Stimulated activated memory B cell treated with anti-CD40 and anti-IgM and Interleukin-4, amounts not matched to agents 10 μg/mL and 1 μg/mL and 100 μg/mL, for 72 hours (primary cell): ENCODE measurements around the gene OR11G2.
"Not testable (repeated sequence)": the region's sequence is repeated elsewhere in the genome, so short reads cannot be mapped to it uniquely, and the experiment has no call there.

Source experiments
- ATAC-seq: fragments of 150-1000 bp; cut with Tn5 transposase; 2 replicates; pipeline ENCODE4 v1.10.0; 2021
- H3K27ac Mint-ChIP-seq: one replicate; pipeline ENCODE4 v1.8.0; 2022; ENCODE audit warnings: mild to moderate bottlenecking, mixed read lengths
- H3K27me3 Mint-ChIP-seq: one replicate; pipeline ENCODE4 v1.8.0; 2022; ENCODE audit warnings: mixed read lengths
- H3K36me3 Mint-ChIP-seq: one replicate; pipeline ENCODE4 v1.8.0; 2022; ENCODE audit warnings: mixed read lengths
- H3K4me1 Mint-ChIP-seq: one replicate; pipeline ENCODE4 v1.8.0; 2022; ENCODE audit warnings: mixed read lengths
- H3K4me3 Mint-ChIP-seq: one replicate; pipeline ENCODE4 v1.8.0; 2022; ENCODE audit warnings: mild to moderate bottlenecking, moderate library complexity, mixed read lengths
- H3K9me3 Mint-ChIP-seq: one replicate; pipeline ENCODE4 v1.8.0; 2022; ENCODE audit warnings: mixed read lengths

OR11G2 gene

GRCh38 chr14:20190596-20190995 is at the start of gene OR11G2:
TSS of gene OR11G2 (plus strand) at chr14:20190896. CDS start at chr14:20197438, 6,542 bp downstream.
- Mint-ChIP-seq H3K4me3 (no peak within 1 kb of the TSS), H3K4me1 (no peaks in the 10 kb centered on the region), H3K27me3 (peaks cover 31% of the 10 kb centered on the region), H3K9me3 (no peaks in the 10 kb centered on the region), H3K36me3 (no peaks in the 10 kb centered on the region), H3K27ac (no peak within 1 kb of the TSS)
- peak; percentile 27 for ATAC-seq

- Mint-ChIP-seq H3K4me3 (no peak overlapping the region), H3K27me3 (peaks cover 19% of the 10 kb centered on the region), H3K4me1 (no peaks in the 10 kb centered on the region), H3K27ac (no peak overlapping the region), H3K9me3 (peaks cover 4% of the 10 kb centered on the region), H3K36me3 (no peaks in the 10 kb centered on the region)
- no peak for ATAC-seq
Observed at GRCh38 chr14:20143911-20144310, 46.8 kb upstream of the OR11G2 start.

DNA sequence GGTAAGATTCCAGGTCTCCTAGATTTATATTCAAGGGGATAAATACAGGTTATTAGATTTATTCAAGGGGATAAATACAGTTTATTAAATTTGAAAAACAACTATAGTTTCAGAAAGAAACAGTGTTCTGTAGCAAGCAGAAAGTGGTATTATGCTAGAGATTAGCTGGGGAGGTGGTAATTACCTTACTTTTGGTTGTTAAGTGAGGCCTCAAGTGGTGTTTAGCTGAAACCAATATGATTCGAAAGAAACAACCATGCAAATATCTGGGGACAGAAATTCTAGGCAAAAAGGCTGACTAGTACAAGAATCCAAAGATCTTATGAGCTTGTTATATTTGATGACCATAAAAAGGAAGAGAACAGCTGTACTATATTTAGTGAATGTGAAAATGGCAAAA is 45.9 kb upstream of the OR11G2 start:
- Mint-ChIP-seq H3K9me3 (peaks cover 5% of the 10 kb centered on the region), H3K27ac (no peak overlapping the region), H3K27me3 (peaks cover 22% of the 10 kb centered on the region), H3K36me3 (no peaks in the 10 kb centered on the region), H3K4me1 (no peaks in the 10 kb centered on the region), H3K4me3 (no peak overlapping the region)
- no peak for ATAC-seq

DNA sequence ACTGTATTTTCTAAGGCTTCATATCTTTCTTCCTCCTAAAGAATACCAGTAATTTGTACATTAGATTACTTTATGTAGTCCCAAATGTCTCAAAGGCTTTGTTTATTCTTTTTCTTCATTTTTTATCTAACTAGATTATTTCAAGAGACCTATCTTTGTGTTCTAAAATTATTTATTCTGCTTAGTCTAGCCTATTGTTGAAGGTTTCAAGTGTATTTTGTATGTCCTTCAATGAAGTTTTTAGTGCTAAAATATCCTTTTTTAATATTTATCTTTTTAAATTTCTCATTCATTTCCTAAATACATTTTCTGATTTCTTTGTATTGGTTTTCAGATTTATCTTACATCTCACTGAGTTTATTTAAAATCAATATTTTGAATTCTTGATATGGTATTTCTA is 26.2 kb upstream of the OR11G2 start:
- peaks cover 22% of the 10 kb centered on the region for H3K27me3 Mint-ChIP-seq
- H3K4me1 Mint-ChIP-seq: no peaks in the 10 kb centered on the region
- no peak overlapping the region for H3K4me3 Mint-ChIP-seq
- no peak overlapping the region for H3K27ac Mint-ChIP-seq
- peaks cover 19% of the 10 kb centered on the region for H3K9me3 Mint-ChIP-seq
- no peaks in the 10 kb centered on the region for H3K36me3 Mint-ChIP-seq
- ATAC-seq: no peak

GRCh38 chr14:20167091-20167490 is 23.6 kb upstream of the OR11G2 start:
- Mint-ChIP-seq H3K27ac (no peak overlapping the region), H3K36me3 (no peaks in the 10 kb centered on the region), H3K4me3 (no peak overlapping the region), H3K9me3 (peaks cover 17% of the 10 kb centered on the region), H3K4me1 (no peaks in the 10 kb centered on the region), H3K27me3 (peaks cover 22% of the 10 kb centered on the region)
- ATAC-seq: no peak

DNA sequence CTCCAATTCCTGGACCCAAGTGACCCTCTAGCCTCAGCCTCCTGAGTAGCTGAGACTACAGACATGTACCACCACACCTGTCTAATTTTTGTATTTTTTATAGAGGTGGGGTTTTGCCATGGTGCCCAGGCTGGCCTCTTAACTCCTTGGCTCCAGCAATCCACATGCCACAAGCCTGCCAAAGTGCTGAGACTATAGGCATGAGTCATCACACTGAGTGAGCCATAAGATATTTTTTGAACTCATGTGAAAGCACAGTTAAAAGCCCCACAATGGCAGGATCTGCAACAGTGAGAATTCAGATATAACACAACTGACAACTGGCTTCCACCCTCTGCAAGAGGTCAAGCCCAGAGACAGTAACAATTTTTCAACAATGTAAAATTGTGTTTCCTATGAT is 20.8 kb upstream of the OR11G2 start:
- ATAC-seq, H3K9me3 Mint-ChIP-seq, H3K4me1 Mint-ChIP-seq, H3K4me3 Mint-ChIP-seq, H3K27ac Mint-ChIP-seq, H3K36me3 Mint-ChIP-seq: not testable (repeated sequence)
- peaks cover 22% of the 10 kb centered on the region for H3K27me3 Mint-ChIP-seq

- not testable (repeated sequence) for H3K9me3 Mint-ChIP-seq, ATAC-seq, H3K36me3 Mint-ChIP-seq, H3K4me3 Mint-ChIP-seq, H3K27ac Mint-ChIP-seq, H3K27me3 Mint-ChIP-seq, H3K4me1 Mint-ChIP-seq
Observed at GRCh38 chr14:20174205-20174604, 16.5 kb upstream of the OR11G2 start.

DNA sequence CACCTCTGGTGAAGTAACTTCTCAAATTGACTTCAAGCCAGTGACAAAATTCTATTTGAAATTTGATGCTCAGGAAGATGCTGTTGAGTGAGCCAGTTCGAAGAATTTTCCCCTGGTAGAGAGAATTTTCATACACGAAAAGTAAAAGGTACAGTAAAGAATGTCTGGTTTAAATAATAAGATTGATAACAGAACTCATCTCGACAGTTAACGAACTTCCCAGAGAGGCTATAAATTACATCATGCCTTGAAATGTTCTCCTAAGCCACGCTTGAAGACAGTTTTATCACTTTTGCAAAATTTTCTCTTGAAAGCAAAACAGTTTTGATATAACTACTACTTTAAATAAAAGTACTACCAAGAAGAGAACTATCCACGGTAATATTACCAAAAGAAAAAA is 14.4 kb upstream of the OR11G2 start:
- ATAC-seq: no peak
- no peaks in the 10 kb centered on the region for H3K9me3 Mint-ChIP-seq

GRCh38 chr14:20177433-20177974 is 13.2 kb upstream of the OR11G2 start:
- Mint-ChIP-seq H3K36me3 (no peaks in the 10 kb centered on the region), H3K4me1 (peaks cover 6% of the 10 kb centered on the region), H3K4me3 (no peak overlapping the region), H3K9me3 (no peaks in the 10 kb centered on the region), H3K27me3 (peaks cover 7% of the 10 kb centered on the region), H3K27ac (no peak overlapping the region)
- no peak for ATAC-seq

More for the DNA sequence above, 14.4 kb upstream of the OR11G2 start:
- no peak overlapping the region for H3K4me3 Mint-ChIP-seq
- H3K36me3 Mint-ChIP-seq: no peaks in the 10 kb centered on the region
- H3K27me3 Mint-ChIP-seq: no peaks in the 10 kb centered on the region
- H3K27ac Mint-ChIP-seq: no peak overlapping the region
- peaks cover 6% of the 10 kb centered on the region for H3K4me1 Mint-ChIP-seq

DNA sequence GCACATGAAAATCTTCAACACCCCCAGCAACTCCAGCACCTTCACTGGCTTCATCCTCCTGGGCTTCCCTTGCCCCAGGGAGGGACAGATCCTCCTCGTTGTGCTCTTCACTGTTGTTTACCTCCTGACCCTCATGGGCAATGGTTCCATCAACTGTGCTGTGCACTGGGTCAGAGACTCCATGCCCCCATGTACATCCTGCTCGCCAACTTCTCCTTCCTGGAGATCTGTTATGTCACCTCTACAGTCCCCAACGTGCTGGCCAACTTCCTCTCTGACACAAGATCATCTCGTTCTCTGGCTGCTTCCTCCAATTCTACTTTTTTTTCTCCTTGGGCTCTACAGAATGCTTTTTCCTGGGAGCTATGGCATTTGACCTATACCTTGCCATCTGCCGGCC is 11.5 kb upstream of the OR11G2 start:
- ATAC-seq: no peak
- no peaks in the 10 kb centered on the region for H3K9me3 Mint-ChIP-seq
- H3K27ac Mint-ChIP-seq: no peak overlapping the region
- H3K4me1 Mint-ChIP-seq: peaks cover 6% of the 10 kb centered on the region
- H3K27me3 Mint-ChIP-seq: peaks cover 7% of the 10 kb centered on the region
- no peaks in the 10 kb centered on the region for H3K36me3 Mint-ChIP-seq
- no peak overlapping the region for H3K4me3 Mint-ChIP-seq

DNA sequence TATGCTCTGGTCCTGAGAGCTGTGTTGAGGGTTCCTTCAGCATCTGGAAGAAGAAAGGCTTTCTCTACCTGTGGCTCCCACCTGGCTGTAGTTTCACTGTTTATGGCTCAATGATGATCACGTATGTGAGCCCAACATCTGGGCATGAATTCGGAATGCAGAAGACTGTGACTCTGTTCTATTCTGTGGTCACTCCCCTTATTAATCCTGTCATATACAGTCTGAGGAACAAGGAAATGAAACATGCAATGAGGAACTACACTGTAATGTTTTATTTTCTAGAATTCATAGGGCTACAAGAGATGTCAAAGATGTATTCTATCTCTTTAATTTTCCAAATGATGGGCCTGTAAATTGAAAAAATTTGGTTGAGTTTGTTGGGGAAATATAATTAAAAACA is 10.8 kb upstream of the OR11G2 start:
- peaks cover 7% of the 10 kb centered on the region for H3K27me3 Mint-ChIP-seq
- no peaks in the 10 kb centered on the region for H3K36me3 Mint-ChIP-seq
- no peak overlapping the region for H3K27ac Mint-ChIP-seq
- H3K9me3 Mint-ChIP-seq: no peaks in the 10 kb centered on the region
- H3K4me3 Mint-ChIP-seq: no peak overlapping the region
- ATAC-seq: no peak
- H3K4me1 Mint-ChIP-seq: peaks cover 6% of the 10 kb centered on the region

- no peak for ATAC-seq
- H3K27me3 Mint-ChIP-seq: peaks cover 11% of the 10 kb centered on the region
- no peak overlapping the region for H3K4me3 Mint-ChIP-seq
- no peak overlapping the region for H3K27ac Mint-ChIP-seq
- no peaks in the 10 kb centered on the region for H3K36me3 Mint-ChIP-seq
- no peaks in the 10 kb centered on the region for H3K9me3 Mint-ChIP-seq
- H3K4me1 Mint-ChIP-seq: peaks cover 6% of the 10 kb centered on the region
Observed at GRCh38 chr14:20180486-20180885, 10.2 kb upstream of the OR11G2 start.

DNA sequence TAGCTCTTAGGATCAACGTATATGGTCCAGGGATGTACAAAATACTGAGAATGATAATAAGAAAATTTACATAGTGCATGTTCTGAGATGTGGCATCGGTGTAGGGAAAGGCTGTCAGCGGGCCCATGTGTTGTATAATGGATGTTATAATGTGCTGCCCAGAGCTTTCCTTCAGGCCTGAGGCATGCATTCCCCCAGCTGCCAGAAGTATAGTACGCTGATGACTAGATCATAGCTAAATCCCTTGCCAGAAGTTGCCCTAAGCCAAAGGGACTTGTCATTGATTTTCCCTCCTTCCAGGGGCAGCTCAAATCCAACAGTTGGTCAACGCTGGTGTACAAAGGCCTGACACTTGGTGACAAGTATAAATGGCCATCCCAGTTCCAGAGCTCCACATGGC is 6.5 kb upstream of the OR11G2 start:
- no peak for ATAC-seq
- Mint-ChIP-seq H3K4me3 (no peak overlapping the region), H3K27ac (no peak overlapping the region), H3K4me1 (peaks cover 6% of the 10 kb centered on the region), H3K27me3 (peaks cover 29% of the 10 kb centered on the region), H3K9me3 (no peaks in the 10 kb centered on the region), H3K36me3 (no peaks in the 10 kb centered on the region)

DNA sequence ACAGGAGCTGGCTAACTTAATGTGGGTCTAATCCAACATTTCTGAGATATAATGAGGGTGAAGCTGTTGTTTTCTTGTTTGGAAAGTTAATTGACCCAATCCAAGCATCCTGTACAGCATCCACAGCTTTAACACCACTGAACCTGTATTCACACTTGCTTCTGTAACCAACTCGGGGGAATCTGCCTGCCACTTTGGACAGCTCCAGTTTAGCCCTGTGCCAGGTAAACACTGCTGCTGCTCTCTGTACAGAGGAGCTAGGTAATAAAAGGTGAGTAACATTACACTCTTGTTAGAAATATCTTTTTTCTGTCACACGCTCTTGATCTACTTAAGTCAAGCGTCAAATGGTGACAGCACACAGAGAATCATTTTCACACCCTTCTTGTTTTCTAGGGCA is 700 bp downstream of the OR11G2 start:
- no peak for ATAC-seq
- Mint-ChIP-seq H3K4me1 (no peaks in the 10 kb centered on the region), H3K27me3 (peaks cover 29% of the 10 kb centered on the region), H3K36me3 (no peaks in the 10 kb centered on the region), H3K9me3 (no peaks in the 10 kb centered on the region), H3K4me3 (no peak overlapping the region), H3K27ac (no peak overlapping the region)

GRCh38 chr14:20194101-20194500 is 3.4 kb downstream of the OR11G2 start:
- Mint-ChIP-seq H3K27ac (no peak overlapping the region), H3K4me3 (no peak overlapping the region), H3K27me3 (peaks cover 30% of the 10 kb centered on the region), H3K9me3 (no peaks in the 10 kb centered on the region), H3K4me1 (no peaks in the 10 kb centered on the region), H3K36me3 (no peaks in the 10 kb centered on the region)
- ATAC-seq: no peak

DNA sequence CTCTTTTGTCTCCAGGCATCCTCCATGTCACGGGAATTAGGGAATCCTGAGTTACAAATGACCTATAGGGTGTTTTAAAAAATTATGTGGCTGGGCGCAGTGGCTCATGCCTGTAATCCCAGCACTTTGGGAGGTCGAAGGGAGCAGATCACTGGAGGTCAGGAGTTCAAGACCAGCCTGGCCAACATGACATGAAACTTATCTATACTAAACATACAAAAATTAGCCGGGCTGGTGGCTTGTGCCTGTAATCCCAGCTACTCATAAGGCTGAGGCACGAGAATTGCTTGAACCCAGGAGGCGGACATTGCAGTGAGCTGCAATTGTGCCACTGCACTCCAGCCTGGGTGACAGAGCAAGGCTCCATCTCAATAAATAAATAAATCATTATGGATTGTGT is 4.5 kb downstream of the OR11G2 start:
- H3K27ac Mint-ChIP-seq: not testable (repeated sequence)

DNA sequence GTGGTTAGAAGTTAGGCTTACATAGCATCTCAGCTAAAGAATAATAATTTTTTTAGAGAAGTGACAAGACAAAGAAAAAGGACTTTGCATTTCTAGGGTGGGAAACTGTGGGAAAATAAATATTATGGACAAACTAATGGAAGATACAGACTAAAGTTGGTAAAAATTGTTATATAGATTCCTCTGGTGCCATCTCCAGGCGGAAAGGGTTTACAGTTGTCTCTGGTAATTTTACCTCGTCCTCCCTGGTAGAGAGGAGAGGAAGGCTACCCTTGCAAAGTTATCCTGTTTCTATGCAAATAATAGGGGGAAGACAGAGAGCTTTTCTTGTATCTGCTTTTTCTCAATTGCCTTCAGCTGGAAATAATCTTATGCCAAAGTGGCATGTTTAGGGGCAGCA is 5.2 kb downstream of the OR11G2 start:
- Mint-ChIP-seq H3K27me3 (peaks cover 30% of the 10 kb centered on the region), H3K4me3 (no peak overlapping the region), H3K9me3 (no peaks in the 10 kb centered on the region), H3K27ac (no peak overlapping the region), H3K36me3 (no peaks in the 10 kb centered on the region), H3K4me1 (no peaks in the 10 kb centered on the region)
- ATAC-seq: no peak

More for the DNA sequence above, 4.5 kb downstream of the OR11G2 start:
- H3K36me3 Mint-ChIP-seq, H3K9me3 Mint-ChIP-seq, H3K4me1 Mint-ChIP-seq, H3K4me3 Mint-ChIP-seq, ATAC-seq: not testable (repeated sequence)
- H3K27me3 Mint-ChIP-seq: peaks cover 30% of the 10 kb centered on the region
